ENCODE measurements around the gene LARGE1.

DNA sequence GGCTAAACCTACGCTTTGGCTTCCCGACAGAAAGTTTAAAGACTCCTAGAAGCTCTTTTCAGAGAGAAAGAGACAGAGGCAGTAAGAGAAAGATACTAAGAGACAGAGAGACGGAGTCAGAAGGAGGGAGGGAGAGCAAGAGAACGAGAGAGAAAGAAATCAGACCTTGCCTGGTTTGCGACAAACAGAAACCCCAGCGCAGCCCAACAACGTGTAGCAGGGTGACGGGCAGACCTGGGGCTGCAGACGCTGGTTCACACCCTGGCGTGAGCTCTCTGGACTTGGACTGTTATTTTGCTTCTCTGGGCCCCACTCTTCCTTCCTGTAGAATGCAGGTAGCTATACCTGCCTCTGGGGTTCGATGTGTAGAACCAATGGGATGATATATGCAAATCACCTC lies 617.7 kb downstream of the LARGE1 start:
- no peak for TF ChIP-seq POLR2AphosphoS5 (IDR thresholded peaks at IDR 0.05; ENCODE audit: low read depth, low read length)
- no peak for TF ChIP-seq TAF1 (IDR thresholded peaks at IDR 0.05; ENCODE audit: borderline replicate concordance, insufficient read depth, low read length)
- TF ChIP-seq, protein P1, sequence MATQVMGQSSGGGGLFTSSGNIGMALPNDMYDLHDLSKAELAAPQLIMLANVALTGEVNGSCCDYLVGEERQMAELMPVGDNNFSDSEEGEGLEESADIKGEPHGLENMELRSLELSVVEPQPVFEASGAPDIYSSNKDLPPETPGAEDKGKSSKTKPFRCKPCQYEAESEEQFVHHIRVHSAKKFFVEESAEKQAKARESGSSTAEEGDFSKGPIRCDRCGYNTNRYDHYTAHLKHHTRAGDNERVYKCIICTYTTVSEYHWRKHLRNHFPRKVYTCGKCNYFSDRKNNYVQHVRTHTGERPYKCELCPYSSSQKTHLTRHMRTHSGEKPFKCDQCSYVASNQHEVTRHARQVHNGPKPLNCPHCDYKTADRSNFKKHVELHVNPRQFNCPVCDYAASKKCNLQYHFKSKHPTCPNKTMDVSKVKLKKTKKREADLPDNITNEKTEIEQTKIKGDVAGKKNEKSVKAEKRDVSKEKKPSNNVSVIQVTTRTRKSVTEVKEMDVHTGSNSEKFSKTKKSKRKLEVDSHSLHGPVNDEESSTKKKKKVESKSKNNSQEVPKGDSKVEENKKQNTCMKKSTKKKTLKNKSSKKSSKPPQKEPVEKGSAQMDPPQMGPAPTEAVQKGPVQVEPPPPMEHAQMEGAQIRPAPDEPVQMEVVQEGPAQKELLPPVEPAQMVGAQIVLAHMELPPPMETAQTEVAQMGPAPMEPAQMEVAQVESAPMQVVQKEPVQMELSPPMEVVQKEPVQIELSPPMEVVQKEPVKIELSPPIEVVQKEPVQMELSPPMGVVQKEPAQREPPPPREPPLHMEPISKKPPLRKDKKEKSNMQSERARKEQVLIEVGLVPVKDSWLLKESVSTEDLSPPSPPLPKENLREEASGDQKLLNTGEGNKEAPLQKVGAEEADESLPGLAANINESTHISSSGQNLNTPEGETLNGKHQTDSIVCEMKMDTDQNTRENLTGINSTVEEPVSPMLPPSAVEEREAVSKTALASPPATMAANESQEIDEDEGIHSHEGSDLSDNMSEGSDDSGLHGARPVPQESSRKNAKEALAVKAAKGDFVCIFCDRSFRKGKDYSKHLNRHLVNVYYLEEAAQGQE (IDR thresholded peaks at IDR 0.05; ENCODE audit: insufficient read depth in 1 of 2, low read depth in 2 of 2, low read length in 2 of 2), result no peak
- TF ChIP-seq SIN3A (IDR thresholded peaks at IDR 0.05; ENCODE audit: borderline replicate concordance, insufficient read depth, low read length), result no peak
- TF ChIP-seq FOXP2 (optimal IDR thresholded peaks at IDR 0.05; ENCODE audit: borderline replicate concordance, extremely low read depth, extremely low read length, insufficient read depth), result no peak
